H1 (cell line): ENCODE results near the gene MRPL22. TPM values are rescaled to one million over a fixed set of nuclear protein-coding genes. Genes with fewer than 3 reads are reported as not detected.
"Not testable (repeated sequence)": the region's sequence is repeated elsewhere in the genome, so short reads cannot be mapped to it uniquely, and the experiment has no call there.

Experiments used
- CTCF ChIA-PET: fragments of 300-600 bp; sonication (Branson Sonifier 250); formaldehyde crosslinking; loops from one replicate; lab custom pipeline; 2021; ENCODE audit not compliant: partially characterized antibody; lab: Charles Lee
- POLR2A ChIA-PET: fragments of 300-600 bp; sonication (Branson Sonifier 250); formaldehyde crosslinking; loops from one replicate; lab custom pipeline; 2021; ENCODE audit warnings: inconsistent platforms; ENCODE audit not compliant: partially characterized antibody; lab: Charles Lee
- DNase-seq, 2 experiments: peaks; one replicate each; pipeline versions ENCODE4 v3.0.0 to v3.0.0-alpha.2; 2010 to 2022; ENCODE audit warnings: low spot score in 2 of 2, low read depth in 1 of 2, mixed read lengths in 1 of 2
- FAIRE-seq: peaks from 2 replicates; lab custom pipeline; 2011; peaks lifted over from hg19 to GRCh38; lab: Jason Lieb, UNC
- H2AFZ ChIP-seq: 2 replicates; pipeline ENCODE4 v1.8.1; 2012; ENCODE audit warnings: low read length, inconsistent platforms
- H2AK5ac ChIP-seq: 2 replicates; pipeline ENCODE4 v1.6.1; 2013; ENCODE audit warnings: low read depth, low read length
- H2BK120ac ChIP-seq: replicated peaks from 2 replicates; pipeline ENCODE3; 2013; ENCODE audit warnings: low read depth, low read length, inconsistent platforms
- H2BK12ac ChIP-seq: 2 replicates; pipeline ENCODE4 v1.6.1; 2013; ENCODE audit warnings: low read depth, low read length
- H2BK15ac ChIP-seq: 2 replicates; pipeline ENCODE4 v1.6.1; 2013; ENCODE audit warnings: low read length
- H2BK20ac ChIP-seq: 2 replicates; pipeline ENCODE4 v1.6.1; 2013; ENCODE audit warnings: low read length
- H2BK5ac ChIP-seq: 2 replicates; pipeline ENCODE4 v1.6.1; 2013; ENCODE audit warnings: low read depth, low read length
- H3K14ac ChIP-seq: 2 replicates; pipeline ENCODE4 v1.6.1; 2013; ENCODE audit warnings: inconsistent platforms; ENCODE audit not compliant: insufficient read length
- H3K18ac ChIP-seq: 2 replicates; pipeline ENCODE4 v1.6.1; 2013; ENCODE audit warnings: low read length; ENCODE audit errors: extremely low read depth
- H3K23ac ChIP-seq: 2 replicates; pipeline ENCODE4 v1.6.1; 2013; ENCODE audit warnings: inconsistent platforms; ENCODE audit not compliant: insufficient read length
- H3K23me2 ChIP-seq: 2 replicates; pipeline ENCODE4 v1.6.1; 2013; ENCODE audit warnings: low read depth, low read length
- H3K27ac ChIP-seq: 2 replicates; pipeline ENCODE4 v1.6.1; 2011; ENCODE audit warnings: low read depth, low read length, inconsistent platforms
- H3K27me3 ChIP-seq, 4 experiments: replicated peaks in 1 of 4; 1 replicate in 1 of 4; 2 replicates in 3 of 4; pipeline versions ENCODE4 v1.6.1 to v1.8.1; 2011 to 2013; ENCODE audit warnings: low read length in 3 of 4, mild to moderate bottlenecking in 3 of 4, inconsistent platforms in 2 of 4, mixed read lengths in 2 of 4, moderate library complexity in 1 of 4; ENCODE audit not compliant: control insufficient read depth in 3 of 4, insufficient read depth in 3 of 4; ENCODE audit errors: extremely low read depth in 1 of 4
- H3K36me3 ChIP-seq, 4 experiments: 2 replicates each; pipeline versions ENCODE4 v1.6.1 to v1.8.1; 2011 to 2013; ENCODE audit warnings: mild to moderate bottlenecking in 4 of 4, low read length in 3 of 4, moderate library complexity in 2 of 4, control low read depth in 1 of 4, inconsistent platforms in 1 of 4; ENCODE audit not compliant: insufficient read depth in 4 of 4, control insufficient read depth in 2 of 4
- H3K4ac ChIP-seq: replicated peaks from 2 replicates; pipeline ENCODE3; 2013; ENCODE audit warnings: low read length, low read depth, mixed read lengths, inconsistent platforms; ENCODE audit not compliant: insufficient read length
- H3K4me1 ChIP-seq, 4 experiments: replicated peaks in 1 of 4; 1 replicate in 1 of 4; 2 replicates in 3 of 4; pipeline versions ENCODE4 v1.6.1 to v1.8.1; 2011 to 2013; ENCODE audit warnings: low read length in 3 of 4, inconsistent platforms in 2 of 4, mixed read lengths in 1 of 4; ENCODE audit not compliant: insufficient read depth in 4 of 4, control insufficient read depth in 3 of 4
- H3K4me2 ChIP-seq, 2 experiments: 2 replicates each; pipeline versions ENCODE4 v1.6.1 to v1.8.1; 2011 to 2013; ENCODE audit warnings: low read depth in 2 of 2, low read length in 2 of 2, control low read depth in 1 of 2, inconsistent platforms in 1 of 2, mild to moderate bottlenecking in 1 of 2; ENCODE audit not compliant: insufficient read depth in 1 of 2
- H3K4me3 ChIP-seq, 4 experiments: fragments of 200-600, 300-600 bp in 1 of 4; sonication (generic), shearing (Covaris generic), sonication (Bioruptor Twin) in 1 of 4; 2 replicates each; pipeline versions ENCODE4 v1.5.1 to v1.8.1; 2011 to 2016; ENCODE audit warnings: low read length in 4 of 4, low read depth in 3 of 4, control low read depth in 2 of 4, inconsistent platforms in 2 of 4, mild to moderate bottlenecking in 2 of 4, mixed read lengths in 1 of 4, moderate library complexity in 1 of 4; ENCODE audit not compliant: insufficient read depth in 2 of 4; ENCODE audit errors: extremely low read depth in 1 of 4
- H3K56ac ChIP-seq: replicated peaks from 2 replicates; pipeline ENCODE3; 2013; ENCODE audit warnings: low read depth, mild to moderate bottlenecking, mixed read lengths, low read length, inconsistent platforms; ENCODE audit not compliant: insufficient read length
- H3K79me1 ChIP-seq: 2 replicates; pipeline ENCODE4 v1.6.1; 2013; ENCODE audit warnings: low read depth, low read length, control low read depth
- H3K79me2 ChIP-seq, 2 experiments: 2 replicates each; pipeline versions ENCODE4 v1.6.1 to v1.8.1; 2012 to 2013; ENCODE audit warnings: low read length in 2 of 2, mild to moderate bottlenecking in 2 of 2, inconsistent platforms in 1 of 2; ENCODE audit not compliant: insufficient read depth in 2 of 2, control insufficient read depth in 1 of 2
- H3K9ac ChIP-seq, 4 experiments: replicated peaks in 1 of 4; 1 replicate in 1 of 4; 2 replicates in 3 of 4; pipeline versions ENCODE4 v1.6.1 to v1.8.1; 2011 to 2013; ENCODE audit warnings: low read depth in 3 of 4, low read length in 3 of 4, control low read depth in 2 of 4, mild to moderate bottlenecking in 2 of 4, moderate library complexity in 2 of 4, inconsistent platforms in 1 of 4; ENCODE audit errors: extremely low read depth in 1 of 4
- H3K9me3 ChIP-seq, 2 experiments: 2 replicates each; pipeline versions ENCODE4 v1.6.1 to v1.8.1; 2012 to 2013; ENCODE audit warnings: mild to moderate bottlenecking in 2 of 2, moderate library complexity in 2 of 2, control low read depth in 1 of 2, inconsistent platforms in 1 of 2, low read depth in 1 of 2, low read length in 1 of 2, mixed read lengths in 1 of 2; ENCODE audit not compliant: insufficient read depth in 2 of 2
- H4K20me1 ChIP-seq, 2 experiments: replicated peaks in 1 of 2; 2 replicates each; pipeline versions ENCODE3 to v1.8.1; 2011 to 2013; ENCODE audit warnings: inconsistent platforms in 2 of 2, low read length in 2 of 2, mild to moderate bottlenecking in 1 of 2; ENCODE audit not compliant: insufficient read depth in 2 of 2, control insufficient read depth in 1 of 2
- H4K5ac ChIP-seq: 2 replicates; pipeline ENCODE4 v1.6.1; 2013; ENCODE audit warnings: low read length, low read depth, mixed read lengths, inconsistent platforms; ENCODE audit not compliant: insufficient read length
- H4K8ac ChIP-seq: 2 replicates; pipeline ENCODE4 v1.8.0; 2013; ENCODE audit warnings: mild to moderate bottlenecking, moderate library complexity, low read length, inconsistent platforms; ENCODE audit not compliant: insufficient read depth; ENCODE audit errors: extremely low read depth
- H4K91ac ChIP-seq: replicated peaks from 2 replicates; pipeline ENCODE3; 2013; ENCODE audit warnings: low read length, mixed read lengths, inconsistent platforms; ENCODE audit not compliant: insufficient read length
- WGBS, 2 experiments: shearing (Covaris generic) in 1 of 2; methylation state at CpG; one replicate each; pipeline versions ENCODE4 v1.1.6 to v1.1.7; 2013 to 2015; ENCODE audit warnings: low lambda C conversion rate in 2 of 2, mixed read lengths in 2 of 2, inconsistent platforms in 1 of 2, low coverage in 1 of 2, missing lambda C conversion rate in 1 of 2; ENCODE audit not compliant: insufficient replicate concordance in 2 of 2, insufficient coverage in 1 of 2, insufficient read length in 1 of 2; ENCODE audit errors: extremely low coverage in 1 of 2, missing lambda C conversion rate in 1 of 2; 5-methylcytosine and 5-hydroxymethylcytosine counted together
- polyA plus RNA-seq, 7 experiments: library from polyadenylated mRNA; depleted of rRNA in 3 of 7; stranded (reverse) in 5 of 7; unstranded in 2 of 7; fragments of >200 nt in 5 of 7; fragments of 200-250 nt in 2 of 7; gene quantifications; 1 replicate in 5 of 7; 2 replicates in 1 of 7; 4 replicates in 1 of 7; pipeline versions ENCODE4 v1.2.1 to v1.2.3, GENCODE V29; 2011 to 2013; ENCODE audit warnings: missing spikeins in 2 of 7, mixed read lengths in 2 of 7
- total RNA-seq: library from RNA; stranded (reverse); fragmentation: NEBNext Ultra II Directional; extraction: Animal tissue kit (Norgen Biotek cat#: 25700); gene quantifications from 2 replicates; pipeline ENCODE4 v1.2.1, GENCODE V29; 2021

Gene MRPL22
- total and polyA plus RNA-seq, 2 of the 8 experiments (the other 6 are each of a cell fraction or from before 2014, with no cell fraction given): 46.8 to 65.6 TPM

- H2BK12ac ChIP-seq: not testable (repeated sequence)
These were observed 35.3 kb upstream of the MRPL22 start for GRCh38 chr5:154905601-154906000.

More at GRCh38 chr5:154905601-154906000, 35.3 kb upstream of the MRPL22 start:
- H4K91ac ChIP-seq, FAIRE-seq, H2BK120ac ChIP-seq, H2AK5ac ChIP-seq, H3K4me3 ChIP-seq, H3K27ac ChIP-seq, H4K20me1 ChIP-seq, H3K18ac ChIP-seq, H3K4me1 ChIP-seq, H2BK5ac ChIP-seq, H4K5ac ChIP-seq, DNase-seq, H3K56ac ChIP-seq, H4K8ac ChIP-seq, H3K79me1 ChIP-seq, H3K27me3 ChIP-seq, H2BK15ac ChIP-seq, POLR2A ChIA-PET, H2BK20ac ChIP-seq, H3K4ac ChIP-seq, H3K14ac ChIP-seq, H3K9me3 ChIP-seq, H3K79me2 ChIP-seq, H3K23ac ChIP-seq, H2AFZ ChIP-seq, H3K4me2 ChIP-seq, H3K23me2 ChIP-seq, H3K9ac ChIP-seq: not testable (repeated sequence)
- 98% methylated on average over 6 of the region's 7 CpGs; no CpG with 5 or more reads in 1 of the 2 experiments for WGBS, 2 experiments
- CTCF ChIA-PET: interaction anchor here (0.6 to 0.7 kb wide), 2 partner anchors 21 to 94 kb away, joined by 3 read pairs; no protein-coding TSS in a partner anchor
- H3K36me3 ChIP-seq: peaks cover 16 to 82% (median 47%) of the 10 kb centered on the region in 4 experiments
